GM20000 (cell line): ENCODE results near the gene COL8A2.
"Not testable (repeated sequence)": the region's sequence is repeated elsewhere in the genome, so short reads cannot be mapped to it uniquely, and the experiment has no call there.

ENCODE experiments used
- DNase-seq: peaks from one replicate; pipeline ENCODE4 v3.0.0; 2012; ENCODE audit warnings: low spot score
- TF ChIP-seq, protein P1 (sequence below): IDR thresholded peaks from 2 replicates; pipeline ENCODE4 v1.5.1; 2012; ENCODE audit warnings: mild to moderate bottlenecking, control low read depth; ENCODE audit errors: extremely low read depth, missing control alignments

Gene COL8A2

GRCh38 chr1:36161641-36162531 lies 36.9 kb upstream of the COL8A2 start:
- DNase-seq: peak; percentile 73
- TF ChIP-seq, protein P1, sequence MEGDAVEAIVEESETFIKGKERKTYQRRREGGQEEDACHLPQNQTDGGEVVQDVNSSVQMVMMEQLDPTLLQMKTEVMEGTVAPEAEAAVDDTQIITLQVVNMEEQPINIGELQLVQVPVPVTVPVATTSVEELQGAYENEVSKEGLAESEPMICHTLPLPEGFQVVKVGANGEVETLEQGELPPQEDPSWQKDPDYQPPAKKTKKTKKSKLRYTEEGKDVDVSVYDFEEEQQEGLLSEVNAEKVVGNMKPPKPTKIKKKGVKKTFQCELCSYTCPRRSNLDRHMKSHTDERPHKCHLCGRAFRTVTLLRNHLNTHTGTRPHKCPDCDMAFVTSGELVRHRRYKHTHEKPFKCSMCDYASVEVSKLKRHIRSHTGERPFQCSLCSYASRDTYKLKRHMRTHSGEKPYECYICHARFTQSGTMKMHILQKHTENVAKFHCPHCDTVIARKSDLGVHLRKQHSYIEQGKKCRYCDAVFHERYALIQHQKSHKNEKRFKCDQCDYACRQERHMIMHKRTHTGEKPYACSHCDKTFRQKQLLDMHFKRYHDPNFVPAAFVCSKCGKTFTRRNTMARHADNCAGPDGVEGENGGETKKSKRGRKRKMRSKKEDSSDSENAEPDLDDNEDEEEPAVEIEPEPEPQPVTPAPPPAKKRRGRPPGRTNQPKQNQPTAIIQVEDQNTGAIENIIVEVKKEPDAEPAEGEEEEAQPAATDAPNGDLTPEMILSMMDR: no peak

GRCh38 chr1:36160949-36161485 lies 36.0 kb upstream of the COL8A2 start:
- TF ChIP-seq, protein P1: peak; percentile 40
- DNase-seq: peak; percentile 75

- DNase-seq: no peak
- TF ChIP-seq, protein P1: no peak
These were observed 35.4 kb upstream of the COL8A2 start for GRCh38 chr1:36160388-36160948.

DNA sequence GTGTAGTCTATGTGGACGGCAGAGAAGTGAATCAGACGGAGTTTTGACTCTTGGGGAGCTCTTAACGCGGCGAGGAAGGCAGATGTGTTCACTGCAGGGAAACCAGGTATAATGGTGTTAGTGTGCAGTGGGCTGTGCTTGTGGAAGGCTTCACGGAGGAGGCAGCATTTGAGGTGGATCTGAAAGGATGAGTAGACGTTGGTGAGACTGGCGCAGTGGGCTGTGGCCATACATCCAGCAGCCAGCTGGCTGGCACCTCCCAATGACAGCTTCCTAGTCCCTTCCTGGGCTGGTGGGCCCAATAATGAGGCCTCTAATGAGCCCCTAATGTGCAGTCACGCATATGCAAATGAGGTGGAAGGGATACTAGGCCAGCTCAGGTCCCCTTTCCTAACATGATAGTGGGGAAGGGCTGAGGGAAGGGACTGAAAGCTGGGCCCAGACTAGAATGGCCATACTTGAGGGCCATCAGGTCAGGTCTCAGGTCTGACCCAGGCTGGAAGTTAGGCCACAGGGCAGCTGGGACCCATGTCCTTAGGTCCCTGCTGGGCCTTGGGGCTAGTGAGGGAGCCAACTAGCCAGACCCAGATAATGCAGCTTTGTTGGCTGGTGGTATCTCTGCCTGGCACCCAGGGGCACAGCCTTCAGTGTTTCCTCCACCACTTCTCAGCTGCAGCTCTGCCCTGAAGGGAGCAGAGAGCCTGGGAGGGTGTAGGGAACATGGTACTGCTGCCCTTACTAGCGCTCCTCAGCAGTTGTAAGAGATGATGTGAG lies 34.8 kb upstream of the COL8A2 start:
- TF ChIP-seq, protein P1: no peak
- DNase-seq: no peak

DNA sequence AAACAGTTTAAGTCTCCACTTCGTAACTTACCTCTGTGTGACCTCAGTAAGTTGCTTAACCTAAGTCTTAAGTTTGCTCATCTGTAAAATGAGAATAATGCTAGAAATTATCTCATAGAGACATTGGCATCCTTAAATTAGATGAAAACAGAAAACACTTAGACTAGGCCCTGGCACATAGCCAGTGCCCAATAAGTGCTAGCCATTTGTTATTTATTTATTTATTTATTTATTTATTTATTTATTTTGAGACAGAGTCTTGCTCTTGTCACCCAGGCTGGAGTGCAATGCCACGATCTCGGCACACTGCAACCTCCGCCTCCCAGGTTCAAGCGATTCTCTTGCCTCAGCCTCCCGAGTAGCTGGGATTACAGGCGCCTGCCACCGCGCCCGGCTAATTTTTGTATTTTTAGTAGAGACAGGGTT lies 33.8 kb upstream of the COL8A2 start:
- not testable (repeated sequence) for DNase-seq

DNA sequence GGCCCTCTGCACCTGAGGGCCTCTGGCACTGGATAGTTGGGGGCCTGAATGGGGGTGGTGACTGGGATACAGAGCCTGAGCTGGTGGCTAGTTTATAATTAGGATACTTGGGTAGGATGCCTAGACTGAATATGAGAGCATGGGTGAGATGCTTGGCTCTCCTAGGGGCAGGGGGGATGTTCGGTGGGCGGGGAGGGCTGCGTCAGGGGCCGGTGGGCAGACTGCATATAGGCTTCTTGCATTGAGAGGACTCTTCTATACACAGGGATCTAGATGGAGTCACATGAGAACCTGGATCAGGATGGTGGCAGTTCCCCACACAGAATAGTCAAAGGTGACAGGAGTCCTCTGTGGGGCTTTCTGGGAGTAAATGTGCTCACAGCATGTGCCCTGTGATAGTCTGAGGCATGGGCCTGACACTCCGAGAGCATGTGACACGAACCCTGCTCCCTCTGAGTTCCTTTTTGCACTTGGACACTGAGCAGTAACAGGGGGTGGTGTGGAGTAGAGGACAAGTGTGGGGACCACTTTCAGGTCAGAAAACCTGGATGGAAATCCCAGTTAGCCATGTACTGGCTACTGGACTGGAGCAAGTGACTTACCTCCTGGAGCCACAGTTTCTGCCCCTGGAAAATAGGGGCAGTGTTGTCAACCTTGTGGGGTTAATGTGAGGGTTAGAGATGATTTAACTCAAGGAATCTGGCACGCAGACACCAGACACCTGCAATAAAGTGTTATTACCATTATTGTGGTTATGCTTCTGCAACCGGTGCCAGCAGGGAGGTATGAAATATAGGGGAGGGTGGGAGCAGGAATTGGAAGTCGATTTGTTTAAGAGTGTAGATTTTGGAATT lies 33.2 kb upstream of the COL8A2 start:
- no peak for DNase-seq
- TF ChIP-seq, protein P1: no peak
